GM12891 (cell line): ENCODE data around the gene SALL3.

ENCODE experiments used
- DNase-seq: peaks from one replicate; pipeline ENCODE4 v3.0.0; 2011; ENCODE audit warnings: low spot score; ENCODE audit not compliant: insufficient read length
- FAIRE-seq: peaks from 2 replicates; lab custom pipeline; 2011; peaks lifted over from hg19 to GRCh38; lab: Jason Lieb, UNC
- PAX5 ChIP-seq: IDR thresholded peaks from 2 replicates; pipeline ENCODE4 v1.6.1; 2011; ENCODE audit warnings: low read length, moderate library complexity, mild to moderate bottlenecking; ENCODE audit not compliant: insufficient read depth, severe bottlenecking
- POLR2A ChIP-seq: IDR thresholded peaks from 2 replicates; pipeline ENCODE4 v1.6.1; 2011; ENCODE audit warnings: low read depth, low read length, control low read depth
- POLR2AphosphoS5 ChIP-seq: IDR thresholded peaks from 2 replicates; pipeline ENCODE4 v1.6.1; 2011; ENCODE audit warnings: low read depth, low read length, control low read depth
- POU2F2 ChIP-seq: IDR thresholded peaks from 2 replicates; pipeline ENCODE4 v1.6.1; 2011; ENCODE audit warnings: low read depth, mild to moderate bottlenecking, control low read depth, low read length, moderate library complexity
- SPI1 ChIP-seq: IDR thresholded peaks from 2 replicates; pipeline ENCODE4 v1.6.1; 2011; ENCODE audit warnings: low read depth, low read length, control low read depth
- TAF1 ChIP-seq: IDR thresholded peaks from 2 replicates; pipeline ENCODE4 v1.6.1; 2011; ENCODE audit warnings: low read depth, low read length, control low read depth

Gene SALL3

DNA sequence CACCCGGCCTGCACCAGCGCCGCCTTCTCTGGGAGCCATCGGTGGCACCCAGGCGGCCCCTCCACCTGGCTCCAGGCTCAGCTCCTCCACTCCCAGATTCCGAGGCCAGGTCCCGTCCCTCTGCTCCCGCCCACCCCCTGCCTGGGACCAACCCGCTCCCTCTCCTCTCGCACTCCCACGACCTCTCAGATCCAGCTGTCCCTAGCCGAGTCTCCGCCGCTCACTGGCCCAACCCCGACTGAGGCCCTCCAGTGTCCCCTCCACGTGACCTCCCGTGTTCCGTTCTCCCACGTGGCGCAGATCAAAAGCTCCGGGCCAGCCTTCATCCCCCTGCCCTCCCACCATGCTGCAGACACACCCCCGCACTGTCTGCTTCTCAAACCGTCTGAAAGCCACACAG is 14.4 kb upstream of the SALL3 start:
- FAIRE-seq: no peak

DNA sequence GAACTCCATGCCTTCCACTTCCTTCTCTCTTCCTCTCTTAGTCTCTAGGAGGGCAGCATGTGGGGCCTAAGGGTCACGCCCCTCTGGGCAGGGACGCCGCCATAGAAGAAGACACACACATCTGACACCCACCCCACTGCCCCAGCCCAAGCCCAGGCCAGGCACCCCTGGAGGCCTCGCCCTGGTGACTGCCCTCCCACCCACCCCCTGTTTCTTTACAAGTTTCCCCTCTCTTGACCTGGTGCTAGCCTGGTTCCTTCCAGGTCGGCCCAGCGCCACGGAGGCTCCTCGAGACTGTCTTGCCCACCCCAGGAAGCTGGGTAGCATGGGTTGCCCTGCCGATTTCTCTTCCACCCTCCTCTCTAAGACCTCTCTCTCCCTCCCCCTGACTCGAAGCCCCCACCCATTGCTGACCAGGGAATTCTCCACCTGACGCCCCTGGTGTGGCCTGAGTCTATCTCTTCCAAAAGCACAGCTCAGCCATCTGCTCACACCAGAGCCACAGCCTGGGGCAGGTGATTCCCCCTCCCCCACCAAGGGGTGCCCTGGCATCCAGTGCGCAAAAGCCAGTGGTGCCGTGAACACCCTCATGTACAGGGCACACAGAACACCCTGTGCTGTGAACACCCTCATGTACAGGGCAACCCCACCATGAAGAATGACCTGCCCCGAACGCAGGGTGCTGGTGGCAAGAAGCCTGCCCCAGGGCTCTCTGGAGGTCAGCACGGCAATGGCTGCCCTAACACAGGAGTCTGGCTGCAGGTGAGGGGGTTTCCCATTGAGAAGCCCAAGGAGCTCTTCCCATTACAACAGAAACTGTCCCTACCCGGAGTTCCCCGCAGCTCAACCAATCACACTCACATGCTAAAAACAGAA is 13.5 kb upstream of the SALL3 start:
- no peak for DNase-seq
- no peak for TF ChIP-seq SPI1
- TF ChIP-seq POLR2A: no peak
- TF ChIP-seq POU2F2: no peak
- TF ChIP-seq POLR2AphosphoS5: no peak
- no peak for TF ChIP-seq PAX5
- no peak for TF ChIP-seq TAF1
- FAIRE-seq: no peak

More for the DNA sequence above, 14.4 kb upstream of the SALL3 start:
- TF ChIP-seq POU2F2: no peak
- no peak for TF ChIP-seq POLR2A
- no peak for TF ChIP-seq SPI1
- no peak for TF ChIP-seq POLR2AphosphoS5
- no peak for TF ChIP-seq TAF1
- TF ChIP-seq PAX5: no peak
- no peak for DNase-seq

DNA sequence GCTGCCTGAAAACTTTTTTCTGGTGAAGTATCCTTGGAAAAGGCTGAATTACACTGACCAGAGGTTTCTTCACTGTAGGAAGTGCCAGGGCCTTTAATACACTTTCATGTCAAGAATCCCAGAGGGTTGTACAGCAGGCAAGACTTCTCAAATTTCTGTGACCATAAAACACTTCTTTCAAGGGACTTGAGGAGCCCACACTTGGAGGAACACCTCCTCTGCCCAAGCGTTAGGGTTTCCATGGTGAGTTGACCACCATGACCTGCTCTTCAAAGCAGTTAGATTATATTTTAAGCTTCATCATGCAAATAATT is 12.9 kb upstream of the SALL3 start:
- DNase-seq: no peak
- no peak for TF ChIP-seq TAF1
- no peak for TF ChIP-seq POLR2A
- no peak for TF ChIP-seq PAX5
- TF ChIP-seq POLR2AphosphoS5: no peak
- TF ChIP-seq SPI1: no peak
- TF ChIP-seq POU2F2: no peak
- no peak for FAIRE-seq

DNA sequence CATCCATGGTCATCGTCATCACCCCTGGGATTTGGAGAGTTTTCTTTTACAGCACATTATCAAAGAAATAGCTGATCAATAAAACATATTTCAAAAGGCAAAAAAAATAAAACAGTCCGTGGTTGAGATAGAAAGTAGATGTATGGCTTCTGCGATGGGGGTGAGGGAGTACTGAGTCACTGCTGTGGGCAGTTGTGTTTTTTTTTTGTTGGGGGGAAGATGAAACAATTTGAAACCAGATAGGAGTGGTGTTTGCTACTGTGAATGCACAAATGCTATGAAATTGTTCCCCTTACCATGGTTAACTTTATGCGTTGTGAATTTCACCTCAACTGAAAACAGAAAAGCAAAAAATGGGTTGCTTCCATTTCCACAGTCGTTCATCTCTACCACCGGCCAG is 11.9 kb upstream of the SALL3 start:
- no peak for DNase-seq
- TF ChIP-seq POU2F2 (no peak), SPI1 (no peak), PAX5 (no peak), TAF1 (no peak)
- no peak for FAIRE-seq

DNA sequence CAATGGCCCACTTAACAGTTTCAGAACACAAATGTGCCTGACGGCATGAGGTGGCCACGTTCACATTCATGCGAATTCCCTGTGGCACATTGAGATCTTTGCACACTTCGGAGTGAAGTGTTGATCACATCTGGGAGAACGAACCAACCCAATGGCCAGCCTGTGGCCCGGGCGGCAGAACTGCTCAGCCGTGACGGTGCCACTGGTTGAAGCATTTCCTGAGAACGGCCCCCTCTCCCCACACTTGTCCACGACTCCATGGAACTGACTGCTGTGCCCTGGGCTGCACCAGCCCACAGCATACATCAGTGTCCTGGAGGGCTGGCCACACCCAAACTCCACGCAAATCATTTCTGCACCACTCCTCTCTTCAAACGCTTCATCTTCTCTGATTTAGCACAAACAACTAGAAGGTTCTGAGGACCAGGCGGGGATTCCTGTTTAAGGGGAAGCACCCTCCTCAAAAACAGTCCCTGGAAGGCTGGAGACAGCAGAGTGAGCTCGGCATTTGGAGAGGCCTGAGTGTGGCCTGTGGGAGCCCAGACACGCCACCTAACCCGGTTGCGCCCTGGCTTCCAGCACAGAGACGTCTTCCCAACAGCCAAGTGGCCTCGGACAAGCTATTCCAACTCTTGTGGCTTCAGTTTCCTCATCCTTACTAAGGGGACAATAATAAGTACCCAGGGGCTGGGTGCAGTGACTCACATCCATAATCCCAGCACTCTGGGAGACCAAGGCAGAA is 9.9 kb upstream of the SALL3 start:
- TF ChIP-seq PAX5: no peak
- no peak for FAIRE-seq
- no peak for DNase-seq

DNA sequence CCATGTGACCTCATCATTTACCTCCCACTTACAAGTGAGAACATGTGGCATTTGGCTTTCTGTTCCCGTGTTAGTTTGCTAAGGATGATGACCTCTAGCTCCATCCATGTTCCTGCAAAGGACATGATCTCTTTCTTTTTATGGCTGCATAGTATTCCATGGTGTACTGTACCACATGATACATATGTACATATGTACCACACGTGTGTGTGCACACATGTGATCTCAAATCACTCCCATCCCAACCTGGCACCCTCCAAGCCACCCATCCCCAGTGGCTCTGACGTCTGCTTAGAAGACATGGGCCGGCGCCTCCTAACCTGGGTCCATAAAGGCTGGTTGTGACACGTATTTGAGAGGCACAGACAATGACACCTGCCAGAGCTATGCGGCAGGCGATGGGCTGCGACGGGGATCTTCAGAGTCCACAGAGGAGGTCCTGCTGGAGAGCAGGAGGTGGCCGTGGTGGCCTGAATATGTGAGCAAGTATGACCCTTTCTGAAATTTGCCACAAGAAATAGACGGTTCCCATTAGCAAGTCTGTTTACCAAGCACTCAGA is 8.8 kb upstream of the SALL3 start:
- no peak for TF ChIP-seq SPI1
- no peak for TF ChIP-seq TAF1
- no peak for TF ChIP-seq POLR2A
- no peak for TF ChIP-seq PAX5
- TF ChIP-seq POLR2AphosphoS5: no peak
- TF ChIP-seq POU2F2: no peak
- DNase-seq (no peak), FAIRE-seq (no peak)

DNA sequence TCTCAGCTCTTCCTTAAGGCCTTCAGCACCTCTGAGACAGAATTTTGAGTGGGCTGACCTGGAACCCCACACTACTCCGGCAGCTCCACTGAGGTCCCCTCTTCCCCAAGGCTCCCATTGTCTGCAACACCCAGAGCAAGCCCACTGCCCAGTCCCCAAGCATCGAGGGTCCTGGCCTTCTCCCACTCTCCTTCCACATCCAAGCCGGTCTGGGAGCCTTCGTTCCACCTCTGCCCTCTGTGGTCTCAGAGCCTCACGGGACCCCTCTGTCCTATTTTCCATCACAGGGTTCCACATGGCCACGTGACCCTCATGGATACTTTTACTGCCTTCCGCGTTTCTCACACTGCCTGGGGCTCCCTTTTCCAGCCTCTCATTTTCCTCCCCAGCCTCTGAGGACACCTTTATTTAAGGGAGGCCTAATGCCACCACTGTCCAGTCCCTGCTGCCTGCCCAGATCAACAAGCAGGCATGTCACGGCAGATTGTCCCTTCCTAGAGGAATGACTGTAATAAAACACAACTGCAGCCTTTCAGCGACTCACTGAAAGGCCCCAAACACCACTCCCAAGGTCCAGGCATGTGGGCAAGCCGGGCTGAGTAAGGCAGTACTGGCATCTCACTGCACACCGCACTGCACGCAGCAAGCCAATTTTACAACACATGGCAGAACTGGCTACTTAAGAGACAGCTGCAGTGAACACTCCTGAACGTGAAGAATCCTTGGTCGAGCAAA is 7.9 kb upstream of the SALL3 start:
- FAIRE-seq: no peak
- TF ChIP-seq SPI1: no peak
- no peak for TF ChIP-seq TAF1
- TF ChIP-seq POLR2AphosphoS5: no peak
- TF ChIP-seq POLR2A: no peak
- TF ChIP-seq PAX5: no peak
- TF ChIP-seq POU2F2: no peak
- DNase-seq: no peak

DNA sequence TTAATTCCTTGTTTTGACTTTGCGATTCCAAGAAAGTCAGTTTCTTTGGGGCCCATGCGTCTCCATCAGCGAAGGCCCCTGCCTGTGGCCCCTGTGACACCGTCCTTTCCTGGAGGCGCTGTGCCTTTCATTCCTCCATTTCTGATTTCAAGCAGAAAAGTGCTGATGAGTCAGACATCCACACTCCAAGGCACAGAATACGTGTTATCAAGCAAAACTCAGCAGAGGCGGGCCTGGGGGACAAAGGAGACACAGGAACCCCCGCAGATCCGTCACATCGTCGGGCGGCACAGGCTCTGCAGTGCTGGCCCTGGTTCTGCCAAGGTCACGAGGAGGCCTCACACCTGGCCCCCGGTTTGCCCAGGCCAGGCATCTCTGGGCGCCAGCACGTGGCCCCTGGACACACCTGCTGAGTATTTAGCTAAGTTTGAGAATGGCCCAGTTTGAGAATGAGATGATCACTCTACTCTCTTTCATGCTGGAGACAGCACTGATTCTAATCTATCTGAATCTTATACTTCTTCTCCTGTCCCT is 7.2 kb upstream of the SALL3 start:
- no peak for DNase-seq
- no peak for TF ChIP-seq TAF1
- TF ChIP-seq POLR2AphosphoS5: no peak
- TF ChIP-seq PAX5: no peak
- TF ChIP-seq POLR2A: no peak

DNA sequence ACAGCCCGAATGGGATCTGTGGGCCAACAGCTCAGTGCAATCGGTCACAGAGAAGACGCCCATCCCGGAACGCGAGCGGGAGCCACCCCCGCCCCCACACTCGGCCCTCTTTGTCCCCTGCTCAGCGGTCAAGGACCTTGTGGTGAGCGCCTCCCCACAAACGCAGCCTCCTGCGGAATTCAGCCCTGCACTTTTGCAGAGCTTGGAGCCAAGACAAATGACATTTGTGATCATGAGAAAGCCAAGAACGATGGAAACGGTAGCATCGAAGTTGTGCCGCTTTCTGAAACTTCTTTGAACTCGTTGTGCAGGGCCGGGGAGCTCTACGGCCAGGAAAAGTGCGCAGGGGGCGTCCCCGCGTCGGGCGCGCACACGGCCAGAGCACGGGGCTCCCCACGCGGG is 6.7 kb upstream of the SALL3 start:
- DNase-seq (no peak), FAIRE-seq (no peak)
- TF ChIP-seq POLR2A: no peak
- no peak for TF ChIP-seq POU2F2
- no peak for TF ChIP-seq TAF1
- no peak for TF ChIP-seq SPI1
- no peak for TF ChIP-seq PAX5
- TF ChIP-seq POLR2AphosphoS5: no peak

More for the DNA sequence above, 7.2 kb upstream of the SALL3 start:
- no peak for FAIRE-seq
